ENCODE measurements around the gene FERMT3. TPM values are rescaled to one million over a fixed set of nuclear protein-coding genes. Genes with fewer than 3 reads are reported as not detected.
"Not testable (repeated sequence)": the region's sequence is repeated elsewhere in the genome, so short reads cannot be mapped to it uniquely, and the experiment has no call there.

The FERMT3 gene
- total RNA-seq, result 10 to 100 TPM; 55.8 to 61.1 TPM
- 170 TPM for polyA plus RNA-seq (2013, experiment 1 of 2)
- polyA plus RNA-seq (2013, experiment 2 of 2), result 172 TPM
- 74.4 to 404 (median 142) reads per million in 172 experiments for total RNA-seq

GRCh38 chr11:64206457-64207255 is at the start of gene FERMT3:
Gene FERMT3, plus strand, starts transcription at chr11:64206721. Its CDS starts 644 bp downstream, at chr11:64207365.
- Mint-ChIP-seq H3K9me3 (no peaks in the 10 kb centered on the region), H3K4me1 (ENCODE audit: low read depth) (peaks cover 49% of the 10 kb centered on the region), H3K27ac (peak within 1 kb of the TSS; percentile 93), H3K4me3 (peak within 1 kb of the TSS; percentile 98), H3K27me3 (no peaks in the 10 kb centered on the region), H3K36me3 (ENCODE audit: low read depth) (peaks cover 74% of the 10 kb centered on the region)
- DNase-seq, result peak; percentile 31 to 94 (median 72)
- H3K9me3 ChIP-seq (ENCODE audit: control insufficient read depth in 1 of 2, insufficient read depth in 1 of 2, low read length in 2 of 2), result no peaks in the 10 kb centered on the region
- ChIA-PET POLR2A (interaction anchor here (0.6 to 7.1 kb wide), 29 partner anchors 10 to 1479 kb away, joined by 3 to 116 read pairs (median 5); partner anchors contain the start of genes BAD, CATSPERZ, COX8A and DNAJC4), CTCF (interaction anchor here (0.8 to 5.4 kb wide), 12 partner anchors 11 to 110 kb away, joined by 3 to 123 read pairs (median 4); partner anchors contain the start of genes CATSPERZ, DNAJC4, ESRRA and NUDT22)
- intact Hi-C loops (cut with DNase I, micrococcal nuclease), result loop anchor here (1.0 to 5.0 kb wide), 4 partner anchors 18 to 64 kb away; partner anchors contain the start of genes FKBP2 (in 2 of the 2), NUDT22 (in 1 of the 2) and TRPT1 (in 1 of the 2)
- H3K27me3 ChIP-seq (ENCODE audit: control insufficient read depth in 1 of 2, insufficient read depth in 2 of 2, low read length in 2 of 2), result no peaks in the 10 kb centered on the region
- TF ChIP-seq CTCF (IDR thresholded peaks at IDR 0.05), result no peak
- H3K4me3 ChIP-seq (ENCODE audit: low read length), result peak within 1 kb of the TSS; percentile 100
- peaks cover 54% of the 10 kb centered on the region for H3K36me3 ChIP-seq (ENCODE audit: insufficient read depth, low read length)
- H3K27ac ChIP-seq (ENCODE audit: low read depth in 1 of 2, low read length in 2 of 2), result peak within 1 kb of the TSS; percentile 86 to 90
- H3K4me1 ChIP-seq (ENCODE audit: insufficient read depth, low read length), result peaks cover 61% of the 10 kb centered on the region
- peak; percentile 72 for ATAC-seq (ENCODE audit: poor library complexity)

GRCh38 chr11:64157631-64158394 is 48.7 kb upstream of the FERMT3 start:
- intact Hi-C loops (cut with DNase I, micrococcal nuclease), result no loop called here
- Mint-ChIP-seq H3K36me3 (ENCODE audit: low read depth) (no peaks in the 10 kb centered on the region), H3K4me3 (no peak overlapping the region), H3K27me3 (no peaks in the 10 kb centered on the region), H3K9me3 (no peaks in the 10 kb centered on the region), H3K4me1 (ENCODE audit: low read depth) (no peaks in the 10 kb centered on the region), H3K27ac (no peak overlapping the region)
- peaks cover 2% of the 10 kb centered on the region for H3K36me3 ChIP-seq (ENCODE audit: insufficient read depth, low read length)
- no peaks in the 10 kb centered on the region for H3K9me3 ChIP-seq (ENCODE audit: control insufficient read depth in 1 of 2, insufficient read depth in 1 of 2, low read length in 2 of 2)
- ChIA-PET CTCF (no interaction called here), POLR2A (no interaction called here)
- peaks cover 6% of the 10 kb centered on the region for H3K4me1 ChIP-seq (ENCODE audit: insufficient read depth, low read length)
- no peaks in the 10 kb centered on the region for H3K27me3 ChIP-seq (ENCODE audit: control insufficient read depth in 1 of 2, insufficient read depth in 2 of 2, low read length in 2 of 2)
- ATAC-seq (ENCODE audit: poor library complexity) (no peak), DNase-seq (no peak)
- H3K4me3 ChIP-seq (ENCODE audit: low read length), result no peak overlapping the region
- no peak overlapping the region for H3K27ac ChIP-seq (ENCODE audit: low read depth in 1 of 2, low read length in 2 of 2)
- TF ChIP-seq CTCF (IDR thresholded peaks at IDR 0.05), result no peak

GRCh38 chr11:64161037-64161436 is 45.5 kb upstream of the FERMT3 start:
- no peak overlapping the region for H3K4me3 Mint-ChIP-seq
- CTCF ChIA-PET, result no interaction called here
- Histone ChIP-seq H3K4me1 (ENCODE audit: insufficient read depth, low read length) (peaks cover 11% of the 10 kb centered on the region), H3K9me3 (ENCODE audit: control insufficient read depth in 1 of 2, insufficient read depth in 1 of 2, low read length in 2 of 2) (no peaks in the 10 kb centered on the region), H3K27me3 (ENCODE audit: control insufficient read depth in 1 of 2, insufficient read depth in 2 of 2, low read length in 2 of 2) (no peaks in the 10 kb centered on the region), H3K27ac (ENCODE audit: low read depth in 1 of 2, low read length in 2 of 2) (no peak overlapping the region), H3K4me3 (ENCODE audit: low read length) (no peak overlapping the region), H3K36me3 (ENCODE audit: insufficient read depth, low read length) (peaks cover 2% of the 10 kb centered on the region)
- no peak for TF ChIP-seq CTCF (IDR thresholded peaks at IDR 0.05)
- H3K4me1 Mint-ChIP-seq (ENCODE audit: low read depth), result peaks cover 4% of the 10 kb centered on the region
- POLR2A ChIA-PET, result no interaction called here
- DNase-seq (no peak), ATAC-seq (ENCODE audit: poor library complexity) (no peak)
- no peaks in the 10 kb centered on the region for H3K36me3 Mint-ChIP-seq (ENCODE audit: low read depth)
- no peaks in the 10 kb centered on the region for H3K9me3 Mint-ChIP-seq
- intact Hi-C loops (cut with DNase I, micrococcal nuclease), result loop anchor here in 1 of 2 experiments (10.0 kb wide), 1 partner anchor 486 kb away; the partner anchor contains the start of gene ATL3
- H3K27ac Mint-ChIP-seq, result no peak overlapping the region
- no peaks in the 10 kb centered on the region for H3K27me3 Mint-ChIP-seq

- H3K9me3 ChIP-seq (ENCODE audit: control insufficient read depth in 1 of 2, insufficient read depth in 1 of 2, low read length in 2 of 2); H3K27me3 Mint-ChIP-seq; CTCF ChIA-PET; H3K4me3 ChIP-seq (ENCODE audit: low read length); H3K27ac Mint-ChIP-seq; H3K27ac ChIP-seq (ENCODE audit: low read depth in 1 of 2, low read length in 2 of 2); H3K4me1 Mint-ChIP-seq (ENCODE audit: low read depth); DNase-seq; H3K27me3 ChIP-seq (ENCODE audit: control insufficient read depth in 1 of 2, insufficient read depth in 2 of 2, low read length in 2 of 2); H3K9me3 Mint-ChIP-seq; ATAC-seq (ENCODE audit: poor library complexity); POLR2A ChIA-PET; H3K36me3 Mint-ChIP-seq (ENCODE audit: low read depth); H3K36me3 ChIP-seq (ENCODE audit: insufficient read depth, low read length): not testable (repeated sequence)
- intact Hi-C loops (cut with DNase I, micrococcal nuclease), result loop anchor here in 1 of 2 experiments (10.0 kb wide), 1 partner anchor 488 kb away; the partner anchor contains the start of gene ATL3
- peaks cover 18% of the 10 kb centered on the region for H3K4me1 ChIP-seq (ENCODE audit: insufficient read depth, low read length)
- peak overlapping the region; percentile 42 for H3K4me3 Mint-ChIP-seq
These were observed 43.8 kb upstream of the FERMT3 start for GRCh38 chr11:64162769-64163168.

Measured in CD4-positive, alpha-beta T cell (primary cell).